Nephron (organoid): Measurements from ENCODE around the gene TFF2.

Source experiments
- H3K27ac Mint-ChIP-seq, 3 experiments: 2 replicates each; pipeline ENCODE4 v1.8.0; 2020; ENCODE audit warnings: mixed read lengths in 3 of 3, mild to moderate bottlenecking in 2 of 3, moderate library complexity in 1 of 3
- H3K27me3 Mint-ChIP-seq: 2 replicates; pipeline ENCODE4 v1.8.0; 2021; ENCODE audit warnings: low read depth, mild to moderate bottlenecking, moderate library complexity, mixed read lengths
- H3K36me3 Mint-ChIP-seq: 2 replicates; pipeline ENCODE4 v1.8.0; 2020; ENCODE audit warnings: low read depth, mixed read lengths
- H3K4me1 Mint-ChIP-seq: 2 replicates; pipeline ENCODE4 v1.8.0; 2020; ENCODE audit warnings: mixed read lengths
- H3K4me3 Mint-ChIP-seq, 3 experiments: 2 replicates each; pipeline ENCODE4 v1.8.0; 2020; ENCODE audit warnings: mild to moderate bottlenecking in 3 of 3, mixed read lengths in 3 of 3, moderate library complexity in 2 of 3
- H3K9me3 Mint-ChIP-seq: 2 replicates; pipeline ENCODE4 v1.8.0; 2020; ENCODE audit warnings: mixed read lengths
- TF ChIP-seq, protein P1 (sequence below), 3 experiments: fragments of 200-600 bp; sonication (generic); IDR thresholded peaks; one replicate each; pipeline ENCODE4 v1.5.0; 2021; ENCODE audit warnings: antibody characterized with exemption in 3 of 3; ENCODE audit not compliant: unreplicated experiment in 3 of 3

The TFF2 gene

DNA sequence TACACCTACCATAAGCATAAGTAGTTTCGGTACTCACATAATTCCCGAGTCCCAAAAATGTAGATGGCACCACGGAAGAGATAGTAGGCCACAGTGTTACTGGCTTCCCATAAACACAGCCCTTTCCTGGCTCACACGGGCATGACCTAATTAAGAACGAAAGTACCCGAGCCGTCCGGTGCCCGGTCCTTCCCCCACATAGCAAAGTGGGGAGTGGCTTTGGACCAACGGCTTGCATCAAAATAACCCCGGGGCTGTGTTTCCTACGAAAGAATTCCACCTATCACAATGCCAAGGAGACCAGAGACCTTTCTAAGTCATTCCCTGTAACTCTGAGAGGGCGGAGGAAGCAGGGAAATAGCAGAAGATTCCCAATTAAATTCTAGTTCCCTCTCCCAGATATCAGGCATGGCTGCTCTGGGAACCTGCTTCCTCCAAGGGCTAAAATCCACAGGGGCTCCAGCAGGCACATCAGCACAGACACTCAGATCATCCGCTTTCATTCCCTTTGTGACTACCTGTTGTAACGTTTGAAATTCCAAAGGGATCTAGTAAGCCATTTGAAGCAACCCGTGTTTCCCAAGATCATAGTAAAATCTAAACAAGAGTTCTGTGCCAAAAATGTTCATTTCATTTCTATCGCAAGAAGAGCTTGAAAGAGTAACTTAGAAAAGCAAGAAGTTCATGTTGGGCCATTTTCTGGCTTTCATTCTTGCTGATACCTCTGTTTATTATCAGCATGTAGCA lies 45.3 kb upstream of the TFF2 start, which contains the start of gene TMPRSS3:
TSS of gene TMPRSS3 (minus strand) at position 148 of the 747 bp plus-strand sequence. CDS start 635 bp downstream, outside the sequence.
- Mint-ChIP-seq H3K4me1 (peaks cover 16% of the 10 kb centered on the region), H3K36me3 (no peaks in the 10 kb centered on the region), H3K27me3 (peaks cover 17% of the 10 kb centered on the region), H3K9me3 (no peaks in the 10 kb centered on the region), H3K4me3 (no peak within 1 kb of the TSS), H3K27ac (no peak within 1 kb of the TSS)
- TF ChIP-seq, protein P1, sequence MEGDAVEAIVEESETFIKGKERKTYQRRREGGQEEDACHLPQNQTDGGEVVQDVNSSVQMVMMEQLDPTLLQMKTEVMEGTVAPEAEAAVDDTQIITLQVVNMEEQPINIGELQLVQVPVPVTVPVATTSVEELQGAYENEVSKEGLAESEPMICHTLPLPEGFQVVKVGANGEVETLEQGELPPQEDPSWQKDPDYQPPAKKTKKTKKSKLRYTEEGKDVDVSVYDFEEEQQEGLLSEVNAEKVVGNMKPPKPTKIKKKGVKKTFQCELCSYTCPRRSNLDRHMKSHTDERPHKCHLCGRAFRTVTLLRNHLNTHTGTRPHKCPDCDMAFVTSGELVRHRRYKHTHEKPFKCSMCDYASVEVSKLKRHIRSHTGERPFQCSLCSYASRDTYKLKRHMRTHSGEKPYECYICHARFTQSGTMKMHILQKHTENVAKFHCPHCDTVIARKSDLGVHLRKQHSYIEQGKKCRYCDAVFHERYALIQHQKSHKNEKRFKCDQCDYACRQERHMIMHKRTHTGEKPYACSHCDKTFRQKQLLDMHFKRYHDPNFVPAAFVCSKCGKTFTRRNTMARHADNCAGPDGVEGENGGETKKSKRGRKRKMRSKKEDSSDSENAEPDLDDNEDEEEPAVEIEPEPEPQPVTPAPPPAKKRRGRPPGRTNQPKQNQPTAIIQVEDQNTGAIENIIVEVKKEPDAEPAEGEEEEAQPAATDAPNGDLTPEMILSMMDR (IDR thresholded peaks at IDR 0.05; ENCODE audit: unreplicated experiment in 3 of 3): no peak

- Mint-ChIP-seq H3K27me3 (peaks cover 17% of the 10 kb centered on the region), H3K4me1 (peaks cover 16% of the 10 kb centered on the region), H3K9me3 (no peaks in the 10 kb centered on the region), H3K27ac (no peak overlapping the region), H3K4me3 (no peak overlapping the region), H3K36me3 (no peaks in the 10 kb centered on the region)
- TF ChIP-seq, protein P1 (IDR thresholded peaks at IDR 0.05; ENCODE audit: unreplicated experiment in 3 of 3): no peak
Observed at GRCh38 chr21:42395302-42395701, 44.5 kb upstream of the TFF2 start.

GRCh38 chr21:42393443-42393950 lies 42.7 kb upstream of the TFF2 start:
- H3K4me3 Mint-ChIP-seq: no peak overlapping the region
- no peaks in the 10 kb centered on the region for H3K9me3 Mint-ChIP-seq
- H3K27ac Mint-ChIP-seq: no peak overlapping the region
- TF ChIP-seq, protein P1 (IDR thresholded peaks at IDR 0.05; ENCODE audit: unreplicated experiment in 3 of 3): no peak
- no peaks in the 10 kb centered on the region for H3K36me3 Mint-ChIP-seq
- peaks cover 20% of the 10 kb centered on the region for H3K4me1 Mint-ChIP-seq
- peaks cover 13% of the 10 kb centered on the region for H3K27me3 Mint-ChIP-seq

DNA sequence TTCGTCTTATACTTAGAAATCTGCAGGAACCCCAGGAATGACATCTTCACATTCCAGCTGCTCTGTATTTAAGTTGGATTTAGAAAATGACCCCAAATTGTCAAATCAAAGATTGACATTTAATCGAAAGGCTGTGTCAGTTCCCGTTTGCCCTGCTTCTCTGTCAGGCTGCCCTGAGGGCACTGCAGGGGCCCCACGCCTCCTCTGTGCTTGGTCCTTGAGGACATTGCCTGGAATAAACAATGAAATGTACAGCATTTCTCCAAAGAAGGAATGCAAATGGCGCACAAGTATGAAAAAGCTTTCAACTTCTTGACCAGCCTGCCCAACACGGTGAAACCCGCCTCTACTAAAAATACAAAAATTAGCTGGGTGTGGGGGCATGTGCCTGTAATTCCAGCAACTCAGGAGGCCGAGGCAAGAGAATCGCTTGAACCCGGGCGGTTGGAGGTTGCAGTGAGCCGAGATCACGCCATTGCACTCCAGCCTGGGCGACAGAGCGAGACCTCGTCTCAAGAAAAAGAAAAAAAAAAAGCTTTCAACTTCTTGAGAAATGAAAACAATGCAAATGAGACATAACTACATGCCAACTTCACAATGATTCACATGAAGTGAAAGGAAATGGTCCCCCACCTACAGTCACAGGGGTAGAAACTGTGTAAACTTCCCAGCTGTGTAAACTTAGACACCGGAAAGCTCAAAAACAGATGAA lies 42.1 kb upstream of the TFF2 start:
- Mint-ChIP-seq H3K9me3 (no peaks in the 10 kb centered on the region), H3K4me3 (no peak overlapping the region), H3K36me3 (no peaks in the 10 kb centered on the region), H3K4me1 (peaks cover 19% of the 10 kb centered on the region), H3K27me3 (peaks cover 9% of the 10 kb centered on the region), H3K27ac (no peak overlapping the region)
- TF ChIP-seq, protein P1 (IDR thresholded peaks at IDR 0.05; ENCODE audit: unreplicated experiment in 3 of 3): no peak

- peaks cover 27% of the 10 kb centered on the region for H3K4me1 Mint-ChIP-seq
- TF ChIP-seq, protein P1 (IDR thresholded peaks at IDR 0.05; ENCODE audit: unreplicated experiment in 3 of 3): no peak
- H3K27ac Mint-ChIP-seq: no peak overlapping the region
- peaks cover 15% of the 10 kb centered on the region for H3K27me3 Mint-ChIP-seq
- H3K4me3 Mint-ChIP-seq: no peak overlapping the region
- H3K36me3 Mint-ChIP-seq: no peaks in the 10 kb centered on the region
- H3K9me3 Mint-ChIP-seq: peaks cover 3% of the 10 kb centered on the region
Observed at GRCh38 chr21:42391297-42391696, 40.5 kb upstream of the TFF2 start.
